Measurements from ENCODE around the gene LRRC9. TPM values are rescaled to one million over a fixed set of nuclear protein-coding genes. Genes with fewer than 3 reads are reported as not detected.

LRRC9 gene
- total RNA-seq, 4 donors from 2014 or later: not detected

- Histone ChIP-seq H3K4me3 (peak overlapping the region; percentile 72 to 84 (median 77)), H3K9me3 (no peaks in the 10 kb centered on the region), H3K27me3 (no peaks in the 10 kb centered on the region), H3K27ac (replicated peaks in 1 of 4) (peak overlapping the region; percentile 94 to 98 (median 96)), H3K4me1 (peaks cover 38 to 47% (median 44%) of the 10 kb centered on the region in 4 donors), H3K36me3 (peaks cover 0 to 3% (median 2%) of the 10 kb centered on the region in 4 donors)
- intact Hi-C loops (cut with DNase I): loop anchor here (5.0 kb wide), 1 partner anchor 155 kb away; the partner anchor contains the start of gene PPM1A
- DNase-seq (ENCODE audit: extremely low spot score): no peak
- no peak for TF ChIP-seq EP300 (IDR thresholded peaks at IDR 0.05)
- no peak for TF ChIP-seq POLR2A (IDR thresholded peaks at IDR 0.05; ENCODE audit: low read depth)
- under 1% methylated on average over 14 of the region's 14 CpGs for WGBS
Measured at GRCh38 chr14:60092526-60092920, 172.6 kb downstream of the LRRC9 start.

- Histone ChIP-seq H3K4me1 (peaks cover 42 to 47% (median 44%) of the 10 kb centered on the region in 4 donors), H3K9me3 (no peaks in the 10 kb centered on the region), H3K36me3 (peaks cover 0 to 9% (median 5%) of the 10 kb centered on the region in 4 donors), H3K27ac (replicated peaks in 1 of 4) (peak overlapping the region; percentile 94 to 98 (median 96)), H3K27me3 (no peaks in the 10 kb centered on the region), H3K4me3 (peak overlapping the region; percentile 72 to 84 (median 77))
- intact Hi-C loops (cut with DNase I): loop anchor here (5.0 kb wide), 1 partner anchor 154 kb away; the partner anchor contains the start of gene PPM1A
- WGBS: 10% methylated on average over 3 of the region's 3 CpGs
- no peak for DNase-seq (ENCODE audit: extremely low spot score)
- no peak for TF ChIP-seq EP300 (IDR thresholded peaks at IDR 0.05)
- TF ChIP-seq CTCF (IDR thresholded peaks at IDR 0.05): no peak
- no peak for TF ChIP-seq POLR2AphosphoS5 (IDR thresholded peaks at IDR 0.05)
- no peak for TF ChIP-seq POLR2A (IDR thresholded peaks at IDR 0.05; ENCODE audit: low read depth)
Measured at GRCh38 chr14:60093080-60093479, 173.1 kb downstream of the LRRC9 start.

- peak overlapping the region; percentile 72 to 84 (median 77) for H3K4me3 ChIP-seq
- no peak for DNase-seq (ENCODE audit: extremely low spot score)
- no peaks in the 10 kb centered on the region for H3K27me3 ChIP-seq
- peak overlapping the region; percentile 94 to 98 (median 96) for H3K27ac ChIP-seq (replicated peaks in 1 of 4)
- H3K36me3 ChIP-seq: peaks cover 0 to 13% (median 8%) of the 10 kb centered on the region in 4 donors
- TF ChIP-seq POLR2AphosphoS5 (IDR thresholded peaks at IDR 0.05) (no peak), EP300 (IDR thresholded peaks at IDR 0.05) (no peak), POLR2A (IDR thresholded peaks at IDR 0.05; ENCODE audit: low read depth) (no peak), CTCF (IDR thresholded peaks at IDR 0.05) (no peak)
- H3K4me1 ChIP-seq: peaks cover 42 to 47% (median 44%) of the 10 kb centered on the region in 4 donors
- intact Hi-C loops (cut with DNase I): loop anchor here (5.0 kb wide), 1 partner anchor 154 kb away; the partner anchor contains the start of gene PPM1A
- H3K9me3 ChIP-seq: no peaks in the 10 kb centered on the region
Measured at GRCh38 chr14:60093606-60094005, 173.7 kb downstream of the LRRC9 start.

GRCh38 chr14:60094306-60094897, 174.5 kb downstream of the LRRC9 start:
- TF ChIP-seq EP300 (IDR thresholded peaks at IDR 0.05): no peak
- no peak for TF ChIP-seq CTCF (IDR thresholded peaks at IDR 0.05)
- no peak for TF ChIP-seq POLR2AphosphoS5 (IDR thresholded peaks at IDR 0.05)
- no peak for TF ChIP-seq POLR2A (IDR thresholded peaks at IDR 0.05; ENCODE audit: low read depth)
- intact Hi-C loops (cut with DNase I): loop anchor here (5.0 kb wide), 1 partner anchor 153 kb away; the partner anchor contains the start of gene PPM1A
- peak overlapping the region; percentile 15 to 97 (median 72) for H3K27ac ChIP-seq (replicated peaks in 1 of 4)
- peaks cover 0 to 13% (median 8%) of the 10 kb centered on the region in 4 donors for H3K36me3 ChIP-seq
- peaks cover 42 to 47% (median 44%) of the 10 kb centered on the region in 4 donors for H3K4me1 ChIP-seq
- 56% methylated on average over 5 of the region's 5 CpGs for WGBS
- no peaks in the 10 kb centered on the region for H3K9me3 ChIP-seq
- no peak for DNase-seq (ENCODE audit: extremely low spot score)
- H3K27me3 ChIP-seq: no peaks in the 10 kb centered on the region
- H3K4me3 ChIP-seq: no peak overlapping the region

GRCh38 chr14:60095231-60095630, 175.3 kb downstream of the LRRC9 start:
- no peak for TF ChIP-seq POLR2A (IDR thresholded peaks at IDR 0.05; ENCODE audit: low read depth)
- TF ChIP-seq EP300 (IDR thresholded peaks at IDR 0.05): no peak
- TF ChIP-seq CTCF (IDR thresholded peaks at IDR 0.05): no peak
- TF ChIP-seq POLR2AphosphoS5 (IDR thresholded peaks at IDR 0.05): no peak
- H3K36me3 ChIP-seq: peaks cover 0 to 13% (median 8%) of the 10 kb centered on the region in 4 donors
- H3K9me3 ChIP-seq: no peaks in the 10 kb centered on the region
- H3K27me3 ChIP-seq: no peaks in the 10 kb centered on the region
- intact Hi-C loops (cut with DNase I): no loop called here
- H3K4me3 ChIP-seq: no peak overlapping the region
- H3K27ac ChIP-seq (replicated peaks in 1 of 4): no peak overlapping the region
- H3K4me1 ChIP-seq: peaks cover 42 to 47% (median 44%) of the 10 kb centered on the region in 4 donors
- no peak for DNase-seq (ENCODE audit: extremely low spot score)

Data from esophagus muscularis mucosa (tissue), 4 donors.